Mammary epithelial cell (primary cell): ENCODE results near the gene ERC1.

ENCODE experiments used
- EZH2 ChIP-seq: IDR thresholded peaks from 2 replicates; pipeline ENCODE4 v1.6.1; 2012; ENCODE audit warnings: low read length, inconsistent platforms, borderline replicate concordance
- TF ChIP-seq, protein P1 (sequence below), 2 donors: IDR thresholded peaks in 1 of 2; conservative IDR thresholded peaks in 1 of 2; 2 replicates each; pipeline ENCODE4 v1.5.1; 2011 to 2012; ENCODE audit warnings: inconsistent platforms in 2 of 2, low read length in 2 of 2, mild to moderate bottlenecking in 2 of 2, control low read depth in 1 of 2, low read depth in 1 of 2; ENCODE audit not compliant: insufficient read depth in 1 of 2; ENCODE audit errors: extremely low read depth in 1 of 2

DNA sequence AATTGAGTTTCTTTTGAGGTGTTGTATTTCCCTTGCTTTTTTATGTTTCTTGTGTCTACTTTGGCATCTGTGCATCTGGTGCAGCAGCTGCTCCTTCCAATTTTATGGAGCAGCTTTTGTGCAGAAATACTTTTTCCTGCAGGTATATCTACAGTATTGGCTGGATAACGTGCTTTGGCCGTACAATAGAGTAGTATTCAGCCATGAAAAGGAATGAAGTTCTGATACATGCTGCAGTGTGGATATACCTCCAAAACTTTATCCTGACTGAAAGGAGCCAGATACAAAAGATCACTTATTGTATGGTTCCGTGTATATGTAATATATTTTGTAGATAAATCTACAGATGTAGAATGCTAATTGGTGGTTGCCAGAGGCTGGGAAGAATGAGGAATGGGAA lies 74.6 kb downstream of the ERC1 start:
- TF ChIP-seq, protein P1, sequence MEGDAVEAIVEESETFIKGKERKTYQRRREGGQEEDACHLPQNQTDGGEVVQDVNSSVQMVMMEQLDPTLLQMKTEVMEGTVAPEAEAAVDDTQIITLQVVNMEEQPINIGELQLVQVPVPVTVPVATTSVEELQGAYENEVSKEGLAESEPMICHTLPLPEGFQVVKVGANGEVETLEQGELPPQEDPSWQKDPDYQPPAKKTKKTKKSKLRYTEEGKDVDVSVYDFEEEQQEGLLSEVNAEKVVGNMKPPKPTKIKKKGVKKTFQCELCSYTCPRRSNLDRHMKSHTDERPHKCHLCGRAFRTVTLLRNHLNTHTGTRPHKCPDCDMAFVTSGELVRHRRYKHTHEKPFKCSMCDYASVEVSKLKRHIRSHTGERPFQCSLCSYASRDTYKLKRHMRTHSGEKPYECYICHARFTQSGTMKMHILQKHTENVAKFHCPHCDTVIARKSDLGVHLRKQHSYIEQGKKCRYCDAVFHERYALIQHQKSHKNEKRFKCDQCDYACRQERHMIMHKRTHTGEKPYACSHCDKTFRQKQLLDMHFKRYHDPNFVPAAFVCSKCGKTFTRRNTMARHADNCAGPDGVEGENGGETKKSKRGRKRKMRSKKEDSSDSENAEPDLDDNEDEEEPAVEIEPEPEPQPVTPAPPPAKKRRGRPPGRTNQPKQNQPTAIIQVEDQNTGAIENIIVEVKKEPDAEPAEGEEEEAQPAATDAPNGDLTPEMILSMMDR (conservative IDR thresholded peaks at IDR 0.05 in 1 of 2, IDR thresholded peaks at IDR 0.05 in 1 of 2; ENCODE audit: extremely low read depth in 1 of 2, insufficient read depth in 1 of 2, low read depth in 1 of 2, low read length in 2 of 2), result no peak
- TF ChIP-seq EZH2, result no peak
